Transverse colon (tissue), 4 donors: Measurements from ENCODE around the gene SEMA4D. TPM values are rescaled to one million over a fixed set of nuclear protein-coding genes. Genes with fewer than 3 reads are reported as not detected.

Experiments
- DNase-seq: peaks from one replicate; pipeline ENCODE4 v3.0.0-alpha.2; 2019
- H3K27ac ChIP-seq, 4 donors: fragments of 200-600 bp; sonication (generic); 2 replicates each; pipeline ENCODE4 v1.5.1; 2016 to 2018; ENCODE audit warnings: inconsistent platforms in 4 of 4
- H3K27me3 ChIP-seq: fragments of 200-600 bp; sonication (generic); 2 replicates; pipeline ENCODE4 v1.5.1; 2017; ENCODE audit warnings: inconsistent platforms
- H3K36me3 ChIP-seq, 4 donors: fragments of 200-600 bp; sonication (generic); 2 replicates each; pipeline ENCODE4 v1.5.1; 2017 to 2019; ENCODE audit warnings: inconsistent platforms in 4 of 4
- H3K4me1 ChIP-seq, 4 donors: fragments of 200-600 bp; sonication (generic); 2 replicates each; pipeline ENCODE4 v1.5.1; 2017 to 2020; ENCODE audit warnings: inconsistent platforms in 4 of 4
- H3K4me3 ChIP-seq, 4 donors: fragments of 200-600 bp; sonication (generic); 1 replicate in 1 of 4; 2 replicates in 3 of 4; pipeline versions ENCODE4 v1.5.1 to v1.6.1; 2017 to 2019; ENCODE audit warnings: inconsistent platforms in 4 of 4
- H3K9me3 ChIP-seq, 2 donors: fragments of 200-600 bp; sonication (generic); 2 replicates each; pipeline ENCODE4 v1.5.1; 2017 to 2019; ENCODE audit warnings: inconsistent platforms in 2 of 2
- CTCF ChIP-seq, 5 experiments: fragments of 200-600 bp in 3 of 5; fragments of 450-650 bp in 2 of 5; sonication (generic) in 3 of 5; IDR thresholded peaks; 1 replicate in 2 of 5; 2 replicates in 3 of 5; pipeline ENCODE4 v1.5.1; 2016 to 2017; ENCODE audit warnings: antibody characterized with exemption in 5 of 5, inconsistent platforms in 3 of 5, mild to moderate bottlenecking in 2 of 5, moderate library complexity in 1 of 5
- EP300 ChIP-seq: sonication (generic); formaldehyde crosslinking; IDR thresholded peaks from one replicate; pipeline ENCODE4 v1.6.1; 2017; ENCODE audit warnings: antibody characterized with exemption, low read depth
- POLR2A ChIP-seq: fragments of 450-650 bp; IDR thresholded peaks from one replicate; pipeline ENCODE4 v1.6.1; 2016; ENCODE audit warnings: antibody characterized with exemption, mild to moderate bottlenecking, moderate library complexity
- POLR2AphosphoS5 ChIP-seq, 3 donors: sonication (generic); formaldehyde crosslinking; IDR thresholded peaks; one replicate each; pipeline ENCODE4 v1.6.1; 2016; ENCODE audit warnings: antibody characterized with exemption in 3 of 3
- WGBS, 2 donors: methylation state at CpG; one replicate each; pipeline ENCODE4 v1.1.5; 2018; ENCODE audit warnings: low coverage in 1 of 2; 5-methylcytosine and 5-hydroxymethylcytosine counted together
- in situ Hi-C, 4 donors: fragments of 200-750 bp; cut with MboI; loops; one replicate each; pipeline versions ENCODE4 v1.15.0 to v1.15.1; 2017; ENCODE audit warnings: low sequenced_read_pairs in 3 of 4, low pct_ligation_motif_present in 1 of 4, low pct_unique_long_range_greater_than_20kb in 1 of 4
- intact Hi-C: fragments of 100-400 bp; cut with DNase I; formaldehyde crosslinking; loops from one replicate; pipeline ENCODE4 v1.15.1; 2023; ENCODE audit warnings: low total_unique reads
- total RNA-seq, 4 donors: library from RNA; depleted of rRNA; stranded (reverse); fragments of >200 nt; gene quantifications; one replicate each; pipeline ENCODE4 v1.1.0, GENCODE V29; 2016

Gene SEMA4D
- total RNA-seq, 4 donors from 2014 or later = 8.7 to 29.1 (median 14.5) TPM

- H3K27me3 ChIP-seq = no peaks in the 10 kb centered on the region
- no peaks in the 10 kb centered on the region for H3K36me3 ChIP-seq
- H3K27ac ChIP-seq = no peak overlapping the region
- intact Hi-C loops (no loop called here), in situ Hi-C loops (loop anchor here in 3 of 4 donors (25.0 kb wide), 1 partner anchor 123 kb away; no protein-coding TSS in a partner anchor)
- no peak overlapping the region for H3K4me3 ChIP-seq
- DNase-seq = no peak
- H3K4me1 ChIP-seq = peaks cover 0 to 6% (median 3%) of the 10 kb centered on the region in 4 donors
- H3K9me3 ChIP-seq = no peaks in the 10 kb centered on the region
- no peak for TF ChIP-seq EP300
- no peak for TF ChIP-seq POLR2AphosphoS5 (IDR thresholded peaks at IDR 0.05)
- no peak for TF ChIP-seq CTCF (IDR thresholded peaks at IDR 0.05)
- no peak for TF ChIP-seq POLR2A
- WGBS, 2 donors = 80 to 97% methylated on average over 1 to 4 of the region's 4 CpGs
These were observed 83.8 kb downstream of the SEMA4D start for GRCh38 chr9:89413963-89414638.

DNA sequence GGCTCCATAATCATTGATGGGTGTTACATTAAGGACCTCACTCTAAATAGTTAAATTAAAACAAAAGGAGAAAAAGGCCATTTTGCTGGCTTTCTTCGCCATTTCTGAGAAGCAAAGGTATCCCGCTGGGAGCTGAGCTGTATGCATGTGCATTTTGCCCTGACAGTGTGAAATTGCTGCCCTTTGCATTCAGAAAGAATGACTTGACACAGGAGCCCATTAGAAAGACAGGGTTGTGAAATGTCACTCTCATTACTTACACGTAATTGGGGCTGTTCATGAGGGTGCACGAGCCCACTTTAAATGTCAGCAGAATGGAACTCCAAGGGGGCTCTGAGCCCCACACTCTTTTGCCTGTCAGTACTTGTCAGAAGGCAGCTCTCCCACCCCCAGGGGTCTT is 85.0 kb downstream of the SEMA4D start:
- no peak overlapping the region for H3K27ac ChIP-seq
- peaks cover 0 to 11% (median 3%) of the 10 kb centered on the region in 4 donors for H3K4me1 ChIP-seq
- intact Hi-C loops (loop anchor here (1.0 kb wide), 1 partner anchor 47 kb away; no protein-coding TSS in a partner anchor), in situ Hi-C loops (loop anchor here in 3 of 4 donors (25.0 kb wide), 1 partner anchor 124 kb away; no protein-coding TSS in a partner anchor)
- H3K9me3 ChIP-seq = no peaks in the 10 kb centered on the region
- no peaks in the 10 kb centered on the region for H3K36me3 ChIP-seq
- WGBS, 2 donors = 90 to 94% methylated on average over 2 to 4 of the region's 4 CpGs
- no peak overlapping the region for H3K4me3 ChIP-seq
- no peak for DNase-seq
- H3K27me3 ChIP-seq = no peaks in the 10 kb centered on the region
- TF ChIP-seq CTCF (IDR thresholded peaks at IDR 0.05) = no peak
- TF ChIP-seq POLR2A = no peak
- no peak for TF ChIP-seq POLR2AphosphoS5 (IDR thresholded peaks at IDR 0.05)
- TF ChIP-seq EP300 = no peak

GRCh38 chr9:89412541-89412940 is 85.4 kb downstream of the SEMA4D start:
- Histone ChIP-seq H3K27me3 (no peaks in the 10 kb centered on the region), H3K27ac (no peak overlapping the region), H3K36me3 (no peaks in the 10 kb centered on the region), H3K4me1 (peaks cover 0 to 11% (median 3%) of the 10 kb centered on the region in 4 donors), H3K9me3 (no peaks in the 10 kb centered on the region), H3K4me3 (no peak overlapping the region)
- WGBS, 2 donors = 84 to 93% methylated on average over 3 to 5 of the region's 5 CpGs
- intact Hi-C loops (loop anchor here (1.0 kb wide), 1 partner anchor 46 kb away; no protein-coding TSS in a partner anchor), in situ Hi-C loops (loop anchor here in 3 of 4 donors (25.0 kb wide), 1 partner anchor 125 kb away; no protein-coding TSS in a partner anchor)
- DNase-seq = no peak
- TF ChIP-seq EP300 (no peak), POLR2AphosphoS5 (IDR thresholded peaks at IDR 0.05) (no peak), CTCF (IDR thresholded peaks at IDR 0.05) (no peak), POLR2A (no peak)

- H3K27me3 ChIP-seq = no peaks in the 10 kb centered on the region
- in situ Hi-C loops = loop anchor here in 3 of 4 donors (25.0 kb wide), 1 partner anchor 126 kb away; no protein-coding TSS in a partner anchor
- no peak overlapping the region for H3K27ac ChIP-seq
- DNase-seq = no peak
- H3K4me3 ChIP-seq = no peak overlapping the region
- TF ChIP-seq POLR2A (no peak), CTCF (IDR thresholded peaks at IDR 0.05) (no peak), POLR2AphosphoS5 (IDR thresholded peaks at IDR 0.05) (no peak), EP300 (no peak)
- peaks cover 0 to 11% (median 3%) of the 10 kb centered on the region in 4 donors for H3K4me1 ChIP-seq
- no peaks in the 10 kb centered on the region for H3K36me3 ChIP-seq
- intact Hi-C loops = loop anchor here (1.0 kb wide), 1 partner anchor 45 kb away; no protein-coding TSS in a partner anchor
- no peaks in the 10 kb centered on the region for H3K9me3 ChIP-seq
- WGBS, 2 donors = 80 to 94% methylated on average over 6 of the region's 6 CpGs
These were observed 86.2 kb downstream of the SEMA4D start for GRCh38 chr9:89411759-89412158.
